ENCODE measurements around the gene E2F6. TPM values are rescaled to one million over a fixed set of nuclear protein-coding genes. Genes with fewer than 3 reads are reported as not detected.
"Not testable (repeated sequence)": the region's sequence is repeated elsewhere in the genome, so short reads cannot be mapped to it uniquely, and the experiment has no call there.

Gene E2F6
- total RNA-seq, 2 experiments from 2014 or later, result 8.2 to 8.4 TPM

DNA sequence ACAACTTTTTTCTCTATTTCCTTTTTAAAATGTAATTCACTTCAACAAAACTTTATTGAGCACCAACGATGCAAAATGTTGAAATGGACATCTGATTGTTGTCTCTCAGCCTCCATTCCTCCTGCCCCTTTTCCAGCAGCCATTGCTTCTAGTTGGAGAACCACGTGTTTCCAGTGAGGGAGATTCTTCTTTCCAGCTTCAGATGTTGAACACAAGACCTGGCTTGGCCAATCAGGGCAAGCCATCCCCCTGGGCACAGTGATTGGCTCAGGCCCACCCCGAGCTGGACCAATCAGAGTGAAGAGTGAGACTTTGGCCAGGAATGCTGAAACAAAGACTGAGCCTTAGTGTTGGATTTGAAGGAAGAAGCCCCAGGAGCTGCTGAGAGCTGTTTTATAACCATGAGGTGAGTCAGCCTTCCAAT, 59.0 kb downstream of the E2F6 start:
- Mint-ChIP-seq H3K27me3 (ENCODE audit: low read depth) (peaks cover 11% of the 10 kb centered on the region), H3K9me3 (ENCODE audit: insufficient read depth) (no peaks in the 10 kb centered on the region), H3K36me3 (ENCODE audit: low read depth) (no peaks in the 10 kb centered on the region), H3K4me1 (ENCODE audit: low read depth) (no peaks in the 10 kb centered on the region), H3K4me3 (no peak overlapping the region), H3K27ac (no peak overlapping the region)
- POLR2A ChIA-PET, result no interaction called here
- CTCF ChIA-PET, result interaction anchor here (1.0 kb wide), 1 partner anchor 275 kb away, joined by 3 read pairs; no protein-coding TSS in a partner anchor
- ATAC-seq, result no peak
- DNase-seq, result no peak

DNA sequence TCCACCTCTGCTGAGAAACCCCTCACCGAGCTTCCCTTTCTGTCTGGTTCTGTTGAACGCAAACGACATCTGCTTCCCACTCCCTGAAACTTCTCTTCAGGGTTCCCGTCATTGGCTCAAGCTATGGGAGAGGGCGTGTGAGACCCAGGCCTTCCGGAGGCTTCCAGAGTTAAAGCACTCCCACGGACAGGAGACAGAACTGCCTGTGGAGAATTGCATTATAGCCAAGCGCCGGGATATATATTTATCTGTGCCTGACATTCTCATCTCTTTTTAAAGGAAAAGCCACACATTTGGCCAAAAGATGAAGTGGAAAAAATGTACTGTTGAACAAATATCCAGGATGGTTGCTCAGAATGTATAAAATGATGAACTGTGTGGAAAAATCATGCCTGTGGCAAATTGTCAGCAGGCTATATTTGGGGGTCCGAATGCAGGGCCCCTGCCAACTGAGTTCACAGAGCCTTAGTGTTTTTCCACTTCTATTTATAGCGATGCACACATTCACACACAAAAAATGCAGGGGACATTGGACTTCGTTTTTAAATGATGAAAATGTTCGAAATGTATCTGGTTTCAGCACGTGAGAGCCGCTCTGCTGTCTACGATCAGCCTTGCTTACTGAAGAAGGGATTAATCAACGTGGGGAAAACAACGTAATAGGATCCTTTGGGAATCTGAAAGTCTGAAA, 59.5 kb downstream of the E2F6 start:
- Mint-ChIP-seq H3K9me3 (ENCODE audit: insufficient read depth) (no peaks in the 10 kb centered on the region), H3K36me3 (ENCODE audit: low read depth) (no peaks in the 10 kb centered on the region), H3K4me3 (no peak overlapping the region), H3K27me3 (ENCODE audit: low read depth) (peaks cover 11% of the 10 kb centered on the region), H3K4me1 (ENCODE audit: low read depth) (no peaks in the 10 kb centered on the region), H3K27ac (no peak overlapping the region)
- no peak for DNase-seq
- CTCF ChIA-PET, result no interaction called here
- POLR2A ChIA-PET, result no interaction called here
- ATAC-seq, result no peak

GRCh38 chr2:11405599-11406266, 60.2 kb downstream of the E2F6 start:
- Mint-ChIP-seq H3K4me3 (no peak overlapping the region), H3K4me1 (ENCODE audit: low read depth) (no peaks in the 10 kb centered on the region), H3K27me3 (ENCODE audit: low read depth) (peaks cover 9% of the 10 kb centered on the region), H3K27ac (no peak overlapping the region), H3K9me3 (ENCODE audit: insufficient read depth) (no peaks in the 10 kb centered on the region), H3K36me3 (ENCODE audit: low read depth) (no peaks in the 10 kb centered on the region)
- POLR2A ChIA-PET, result no interaction called here
- CTCF ChIA-PET, result interaction anchor here (1.9 kb wide), 1 partner anchor 12 kb away, joined by 4 read pairs; no protein-coding TSS in a partner anchor
- DNase-seq, result no peak
- no peak for ATAC-seq

DNA sequence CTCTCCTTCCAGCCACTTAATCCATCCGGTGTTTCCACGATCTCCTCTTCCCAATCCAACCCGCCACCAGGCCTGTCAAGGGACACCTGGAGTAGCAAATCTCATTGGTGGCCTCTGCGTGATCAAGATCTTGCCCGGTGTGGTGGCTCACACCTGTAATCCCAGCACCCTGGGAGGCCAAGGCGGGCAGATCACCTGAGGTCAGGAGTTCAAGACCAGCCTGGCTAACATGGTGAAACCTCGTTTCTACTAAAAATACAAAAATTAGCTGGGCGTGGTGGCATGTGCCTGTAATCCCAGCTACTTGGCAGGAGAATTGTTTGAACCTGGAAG, 60.9 kb downstream of the E2F6 start:
- ATAC-seq; H3K4me1 Mint-ChIP-seq (ENCODE audit: low read depth); H3K27me3 Mint-ChIP-seq (ENCODE audit: low read depth); H3K27ac Mint-ChIP-seq; H3K9me3 Mint-ChIP-seq (ENCODE audit: insufficient read depth); H3K4me3 Mint-ChIP-seq; POLR2A ChIA-PET; H3K36me3 Mint-ChIP-seq (ENCODE audit: low read depth); DNase-seq: not testable (repeated sequence)
- CTCF ChIA-PET, result interaction anchor here (1.9 kb wide), 1 partner anchor 13 kb away, joined by 4 read pairs; no protein-coding TSS in a partner anchor

GRCh38 chr2:11404376-11405073, 61.4 kb downstream of the E2F6 start:
- DNase-seq, result no peak
- ChIA-PET POLR2A (no interaction called here), CTCF (interaction anchor here (1.9 kb wide), 1 partner anchor 14 kb away, joined by 4 read pairs; no protein-coding TSS in a partner anchor)
- Mint-ChIP-seq H3K4me1 (ENCODE audit: low read depth) (no peaks in the 10 kb centered on the region), H3K36me3 (ENCODE audit: low read depth) (no peaks in the 10 kb centered on the region), H3K27ac (no peak overlapping the region), H3K9me3 (ENCODE audit: insufficient read depth) (no peaks in the 10 kb centered on the region), H3K27me3 (ENCODE audit: low read depth) (peaks cover 2% of the 10 kb centered on the region), H3K4me3 (no peak overlapping the region)
- no peak for ATAC-seq

DNA sequence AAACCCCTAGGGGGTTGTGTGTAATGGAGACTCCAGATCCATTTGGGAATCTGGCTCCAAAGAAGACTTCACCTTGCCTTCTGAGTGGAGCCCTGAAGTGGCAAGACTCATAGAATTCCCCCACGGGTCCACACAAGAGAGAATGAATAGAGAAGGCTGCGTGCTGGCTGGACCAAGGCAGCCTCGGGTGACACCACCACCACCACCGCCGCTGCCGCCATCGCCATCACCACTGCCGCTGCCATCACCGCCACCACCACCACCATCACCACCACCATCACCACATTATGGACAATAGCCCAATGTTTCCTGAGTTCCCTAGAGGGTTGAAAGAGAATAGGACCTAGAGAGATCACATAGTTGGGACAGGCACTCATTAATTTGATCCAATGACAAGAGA, 63.5 kb downstream of the E2F6 start:
- Mint-ChIP-seq H3K27me3 (ENCODE audit: low read depth) (no peaks in the 10 kb centered on the region), H3K27ac (no peak overlapping the region), H3K4me1 (ENCODE audit: low read depth) (no peaks in the 10 kb centered on the region), H3K4me3 (no peak overlapping the region), H3K36me3 (ENCODE audit: low read depth) (no peaks in the 10 kb centered on the region), H3K9me3 (ENCODE audit: insufficient read depth) (no peaks in the 10 kb centered on the region)
- DNase-seq, result no peak
- ChIA-PET POLR2A (no interaction called here), CTCF (no interaction called here)
- no peak for ATAC-seq

DNA sequence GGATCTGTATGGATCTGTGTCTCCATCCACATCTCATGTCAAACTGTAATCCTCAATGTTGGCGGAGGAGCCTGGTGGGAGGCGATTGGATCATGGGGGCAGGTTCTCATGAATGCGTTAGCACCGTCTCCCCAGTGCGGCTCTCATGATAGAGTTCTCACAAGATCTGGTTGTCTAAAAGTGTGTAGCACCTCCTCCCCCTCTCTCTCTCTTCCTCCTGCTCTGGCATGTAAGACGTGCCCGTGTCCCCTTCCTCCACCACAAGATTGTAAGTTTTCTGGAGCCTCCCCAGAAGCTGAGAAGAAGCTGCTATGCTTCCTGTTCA, 66.6 kb downstream of the E2F6 start:
- no peak for DNase-seq
- no peaks in the 10 kb centered on the region for H3K9me3 Mint-ChIP-seq (ENCODE audit: insufficient read depth)
- no peak overlapping the region for H3K27ac Mint-ChIP-seq
- no peak overlapping the region for H3K4me3 Mint-ChIP-seq
- ATAC-seq, result no peak
- H3K36me3 Mint-ChIP-seq (ENCODE audit: low read depth), result no peaks in the 10 kb centered on the region
- ChIA-PET POLR2A (no interaction called here), CTCF (no interaction called here)
- no peaks in the 10 kb centered on the region for H3K27me3 Mint-ChIP-seq (ENCODE audit: low read depth)
- H3K4me1 Mint-ChIP-seq (ENCODE audit: low read depth), result no peaks in the 10 kb centered on the region

GRCh38 chr2:11398750-11399437, 67.1 kb downstream of the E2F6 start:
- Mint-ChIP-seq H3K9me3 (ENCODE audit: insufficient read depth) (no peaks in the 10 kb centered on the region), H3K27me3 (ENCODE audit: low read depth) (no peaks in the 10 kb centered on the region), H3K27ac (no peak overlapping the region), H3K36me3 (ENCODE audit: low read depth) (no peaks in the 10 kb centered on the region), H3K4me1 (ENCODE audit: low read depth) (no peaks in the 10 kb centered on the region), H3K4me3 (no peak overlapping the region)
- ChIA-PET CTCF (no interaction called here), POLR2A (no interaction called here)
- DNase-seq (no peak), ATAC-seq (no peak)

GRCh38 chr2:11397513-11397912, 68.4 kb downstream of the E2F6 start:
- no peaks in the 10 kb centered on the region for H3K4me1 Mint-ChIP-seq (ENCODE audit: low read depth)
- no peaks in the 10 kb centered on the region for H3K36me3 Mint-ChIP-seq (ENCODE audit: low read depth)
- no peak for ATAC-seq
- no peaks in the 10 kb centered on the region for H3K27me3 Mint-ChIP-seq (ENCODE audit: low read depth)
- H3K27ac Mint-ChIP-seq, result no peak overlapping the region
- H3K4me3 Mint-ChIP-seq, result no peak overlapping the region
- no peak for DNase-seq
- ChIA-PET POLR2A (no interaction called here), CTCF (interaction anchor here (1.7 kb wide), 1 partner anchor 21 kb away, joined by 5 read pairs; no protein-coding TSS in a partner anchor)
- no peaks in the 10 kb centered on the region for H3K9me3 Mint-ChIP-seq (ENCODE audit: insufficient read depth)

GRCh38 chr2:11396467-11397445, 69.2 kb downstream of the E2F6 start:
- ChIA-PET CTCF (interaction anchor here (1.7 kb wide), 1 partner anchor 21 kb away, joined by 5 read pairs; no protein-coding TSS in a partner anchor), POLR2A (no interaction called here)
- H3K27ac Mint-ChIP-seq, result no peak overlapping the region
- H3K4me1 Mint-ChIP-seq (ENCODE audit: low read depth), result no peaks in the 10 kb centered on the region
- H3K4me3 Mint-ChIP-seq, result no peak overlapping the region
- H3K27me3 Mint-ChIP-seq (ENCODE audit: low read depth), result no peaks in the 10 kb centered on the region
- no peak for ATAC-seq
- DNase-seq, result no peak
- H3K9me3 Mint-ChIP-seq (ENCODE audit: insufficient read depth), result no peaks in the 10 kb centered on the region
- no peaks in the 10 kb centered on the region for H3K36me3 Mint-ChIP-seq (ENCODE audit: low read depth)

DNA sequence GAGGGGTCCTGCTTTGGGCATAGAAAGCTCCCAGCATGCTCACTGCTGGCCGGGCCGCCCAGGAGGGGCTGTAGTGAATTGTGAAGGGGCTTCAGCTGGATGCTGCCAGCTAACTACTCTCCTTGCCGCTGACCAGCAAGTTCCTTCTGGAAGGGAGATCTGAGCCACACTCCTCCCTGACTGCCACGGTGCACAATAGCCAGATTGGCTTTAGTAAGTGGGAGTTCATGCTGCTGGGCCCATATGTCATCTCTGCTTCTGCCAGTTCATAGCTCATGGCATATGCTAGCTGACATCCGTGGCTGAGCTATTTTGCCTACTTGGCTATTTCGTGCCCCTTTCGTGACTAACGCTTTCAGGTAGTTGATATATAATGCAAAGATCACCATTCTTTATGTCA, 69.9 kb downstream of the E2F6 start:
- H3K27ac Mint-ChIP-seq, result no peak overlapping the region
- POLR2A ChIA-PET, result no interaction called here
- H3K4me3 Mint-ChIP-seq, result no peak overlapping the region
- ATAC-seq (no peak), DNase-seq (no peak)
- no peaks in the 10 kb centered on the region for H3K4me1 Mint-ChIP-seq (ENCODE audit: low read depth)
- H3K27me3 Mint-ChIP-seq (ENCODE audit: low read depth), result no peaks in the 10 kb centered on the region
- no peaks in the 10 kb centered on the region for H3K9me3 Mint-ChIP-seq (ENCODE audit: insufficient read depth)
- CTCF ChIA-PET, result interaction anchor here (1.7 kb wide), 1 partner anchor 22 kb away, joined by 5 read pairs; no protein-coding TSS in a partner anchor
- no peaks in the 10 kb centered on the region for H3K36me3 Mint-ChIP-seq (ENCODE audit: low read depth)
